NOMO-1 (cell line): Measurements from ENCODE around the gene PLEKHG3.
"Not testable (repeated sequence)": the region's sequence is repeated elsewhere in the genome, so short reads cannot be mapped to it uniquely, and the experiment has no call there.

Source experiments
- DNase-seq, 2 experiments: peaks; one replicate each; lab custom pipeline; 2025; ENCODE audit not compliant: unreplicated experiment in 2 of 2; lab: John Stamatoyannopoulos, UW

The PLEKHG3 gene

DNA sequence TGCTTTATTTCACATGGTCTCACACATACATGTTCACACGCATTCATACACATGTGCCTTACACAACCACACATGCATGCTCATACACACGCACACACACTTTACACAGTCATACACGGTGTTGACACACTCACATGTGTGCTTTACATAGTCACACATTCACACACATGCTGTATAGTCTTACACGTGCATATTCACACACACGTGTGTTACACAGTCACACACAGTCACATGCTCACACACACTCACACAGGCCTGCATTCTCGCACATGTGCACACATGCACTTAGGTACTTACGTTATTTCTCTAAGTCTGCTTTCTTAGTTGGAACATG is 18.0 kb upstream of the PLEKHG3 start:
- no peak for DNase-seq

DNA sequence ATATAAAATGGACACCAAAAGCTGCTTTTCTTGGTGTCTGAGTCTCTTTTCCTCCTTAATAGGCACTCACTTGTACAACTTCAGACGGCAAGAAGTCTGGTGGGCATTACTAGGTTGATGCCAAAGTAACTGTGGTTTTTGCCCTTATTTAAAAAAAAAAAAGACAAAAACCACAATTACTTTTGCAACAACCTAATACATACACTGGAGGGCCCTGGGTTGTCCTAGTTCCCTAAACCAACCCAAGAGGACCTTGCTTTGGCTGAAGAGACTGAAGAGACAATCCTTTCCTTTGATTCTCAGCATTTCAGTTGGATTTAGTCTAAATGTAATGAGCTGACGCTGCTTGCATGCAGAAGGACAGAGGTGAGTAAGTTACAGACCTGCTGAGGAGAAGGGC is 16.2 kb upstream of the PLEKHG3 start:
- DNase-seq, result peak; percentile 73 to 79

DNA sequence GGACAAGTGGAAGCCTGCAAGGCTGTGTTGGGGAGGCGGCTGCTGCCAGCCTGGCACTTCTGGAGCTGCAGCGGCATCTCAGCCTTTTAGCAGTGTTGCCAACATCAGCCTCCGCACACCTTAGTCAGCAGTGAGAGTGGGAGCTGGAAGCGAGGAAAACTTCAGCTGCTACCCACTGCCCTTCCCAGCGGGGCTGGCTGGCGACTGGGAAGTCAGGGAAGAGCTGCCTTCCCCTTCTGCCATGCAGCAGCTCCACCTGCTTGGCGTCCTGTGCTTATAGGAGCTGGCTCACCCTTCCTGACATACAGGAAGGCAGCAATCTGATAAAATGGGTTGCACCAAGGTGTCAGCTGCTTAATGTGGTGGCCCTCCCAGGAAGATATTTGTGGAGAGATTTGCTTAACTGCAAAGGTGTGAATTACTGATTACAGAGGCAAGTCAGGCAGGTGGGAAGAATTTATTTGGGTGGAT is 15.4 kb upstream of the PLEKHG3 start:
- DNase-seq, result no peak

DNA sequence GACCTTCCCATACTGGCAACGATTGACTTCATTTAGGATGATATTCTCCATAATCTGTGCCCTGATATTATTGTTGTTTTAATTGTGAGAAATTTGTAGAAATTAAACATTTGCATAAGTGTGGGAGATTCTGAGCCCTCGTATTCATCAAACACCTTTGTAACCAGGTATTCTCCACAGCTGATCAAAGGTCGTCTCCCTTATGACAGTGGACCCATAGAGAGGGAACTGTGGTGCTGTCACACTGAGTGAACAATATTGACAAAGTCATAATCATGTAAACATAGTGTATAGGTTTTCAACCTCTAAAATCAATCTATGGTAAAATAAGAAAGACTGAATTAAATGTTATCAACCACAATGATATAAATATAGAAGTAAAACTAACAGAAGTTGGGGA is 14.9 kb upstream of the PLEKHG3 start:
- DNase-seq, result no peak

DNA sequence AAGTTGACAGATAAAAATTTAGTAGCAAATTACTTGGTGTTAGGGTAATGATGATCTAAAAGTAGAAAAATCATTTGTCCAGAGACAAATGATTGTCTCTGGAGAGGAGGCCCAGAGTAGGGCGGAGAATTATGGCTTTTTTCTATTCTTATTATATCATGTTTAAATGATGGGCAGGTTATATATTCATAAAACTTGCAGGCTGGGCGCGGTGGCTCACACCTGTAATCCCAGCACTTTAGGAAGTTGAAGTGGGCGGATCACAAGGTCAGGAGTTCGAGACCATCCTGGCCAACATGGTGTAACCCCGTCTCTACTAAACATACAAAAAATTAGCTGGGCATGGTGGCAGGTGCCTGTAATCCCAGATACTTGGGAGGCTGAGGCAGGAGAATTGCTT is 13.6 kb upstream of the PLEKHG3 start:
- DNase-seq, result not testable (repeated sequence)

DNA sequence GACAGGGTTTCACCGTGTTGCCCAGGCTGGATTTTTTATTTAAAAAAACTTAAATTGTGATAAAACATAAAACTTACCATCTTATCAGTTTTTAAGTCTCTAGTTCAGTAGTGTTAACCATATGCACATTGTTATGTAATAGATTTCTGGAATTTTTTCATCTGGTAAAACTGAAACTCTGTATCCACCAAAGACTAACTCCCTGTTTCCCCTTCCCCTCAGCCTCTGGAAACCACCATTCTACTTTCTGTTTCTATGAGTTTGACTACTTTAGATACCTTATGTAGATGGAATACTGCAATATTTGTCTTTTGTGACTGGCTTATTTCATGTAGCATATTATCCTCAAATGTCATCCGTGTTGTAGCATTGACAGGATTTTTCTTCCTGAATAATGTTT is 12.8 kb upstream of the PLEKHG3 start:
- DNase-seq, result no peak

DNA sequence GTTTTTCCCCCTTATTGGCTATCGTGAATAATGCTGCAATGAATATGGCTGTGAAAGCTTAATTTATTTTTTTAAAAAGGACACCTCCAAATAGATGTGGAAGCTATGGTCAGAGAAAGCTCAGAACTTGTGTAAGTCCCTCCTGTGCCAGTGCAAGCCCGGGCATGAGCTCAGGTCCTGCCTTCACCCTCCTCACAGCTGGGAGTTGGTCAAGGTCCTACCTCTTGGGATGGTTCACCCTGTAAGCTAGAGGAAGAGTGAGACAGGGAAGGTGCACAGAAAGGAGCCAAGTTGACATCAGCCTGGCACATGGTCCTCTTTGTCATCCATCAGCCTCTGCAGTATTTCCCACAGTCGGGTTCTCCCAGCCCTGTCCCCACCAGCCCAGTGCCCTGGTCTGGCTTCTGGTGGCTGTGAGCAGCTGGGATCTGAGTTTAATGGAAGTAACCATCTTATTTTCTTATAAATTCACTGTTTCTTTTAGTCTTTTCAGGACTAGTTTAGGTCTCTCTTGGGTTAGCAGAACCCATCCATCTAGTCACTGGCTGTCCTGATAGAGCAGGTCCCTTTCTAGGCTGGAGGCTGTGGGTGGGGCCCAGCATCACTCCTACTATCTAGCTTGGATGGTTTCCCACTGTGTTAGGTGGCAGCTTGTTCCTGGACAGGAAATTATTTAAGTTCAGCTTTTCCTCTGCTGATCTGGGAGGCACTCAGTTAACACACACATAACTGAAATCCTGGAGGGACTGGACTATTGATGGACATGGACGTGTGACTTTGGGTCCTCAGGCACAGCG is 11.8 kb upstream of the PLEKHG3 start:
- no peak for DNase-seq

DNA sequence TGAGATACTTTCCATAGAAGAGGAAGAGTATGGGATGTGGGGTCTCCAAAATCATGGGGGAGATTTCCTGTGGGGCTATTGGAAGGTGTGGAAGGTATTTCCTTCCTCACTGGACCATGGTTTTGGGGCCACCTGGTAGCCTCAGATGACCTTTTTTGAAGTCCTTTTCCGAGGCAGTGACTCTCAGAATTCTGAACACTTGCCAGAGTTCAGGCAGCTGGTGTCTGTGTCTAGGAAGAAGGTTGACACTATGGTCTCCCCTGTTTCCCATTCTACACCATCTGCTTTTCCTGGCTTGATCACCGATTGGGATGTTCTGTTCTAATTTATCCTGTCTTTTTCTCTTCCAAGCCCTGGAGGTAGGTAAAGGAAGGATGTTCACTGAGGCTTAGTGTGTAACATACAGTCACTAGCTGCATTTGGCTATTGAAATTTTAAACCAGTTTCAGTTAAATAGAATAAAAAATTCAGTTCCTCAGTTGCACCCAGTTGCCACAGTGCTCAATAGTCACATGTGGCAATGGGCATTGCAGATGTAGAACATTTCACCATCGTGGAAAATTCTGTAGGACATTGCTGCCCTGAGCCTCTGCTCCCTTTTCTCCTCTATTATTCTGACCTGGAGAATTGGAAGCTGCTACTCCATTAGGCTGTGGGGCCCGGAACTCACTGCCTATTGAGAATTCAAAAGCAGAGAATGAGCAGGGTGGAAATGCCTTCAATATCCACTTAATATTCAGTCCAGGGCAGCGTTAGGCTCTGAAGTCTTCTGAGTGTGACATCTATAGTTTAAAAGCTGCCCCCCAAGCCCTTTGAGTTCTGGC is 11.0 kb upstream of the PLEKHG3 start:
- no peak for DNase-seq

DNA sequence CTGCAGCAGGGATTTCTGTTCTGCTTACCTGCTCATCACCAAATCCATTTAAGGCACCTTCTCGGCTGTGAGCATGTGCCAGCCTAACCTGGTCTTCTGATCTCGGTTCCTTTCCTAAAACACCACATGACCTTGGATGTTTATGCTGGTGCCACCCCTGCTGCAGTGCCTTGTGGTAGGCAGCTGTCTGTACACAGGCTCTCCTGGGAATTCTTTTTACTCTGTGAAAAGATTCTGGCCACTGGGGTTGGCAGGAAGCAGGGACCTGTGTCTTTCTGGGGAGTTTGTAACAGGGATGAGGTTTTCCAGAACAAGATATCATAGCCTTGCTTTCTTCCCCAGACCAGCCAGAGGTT is 10.4 kb upstream of the PLEKHG3 start:
- no peak for DNase-seq

DNA sequence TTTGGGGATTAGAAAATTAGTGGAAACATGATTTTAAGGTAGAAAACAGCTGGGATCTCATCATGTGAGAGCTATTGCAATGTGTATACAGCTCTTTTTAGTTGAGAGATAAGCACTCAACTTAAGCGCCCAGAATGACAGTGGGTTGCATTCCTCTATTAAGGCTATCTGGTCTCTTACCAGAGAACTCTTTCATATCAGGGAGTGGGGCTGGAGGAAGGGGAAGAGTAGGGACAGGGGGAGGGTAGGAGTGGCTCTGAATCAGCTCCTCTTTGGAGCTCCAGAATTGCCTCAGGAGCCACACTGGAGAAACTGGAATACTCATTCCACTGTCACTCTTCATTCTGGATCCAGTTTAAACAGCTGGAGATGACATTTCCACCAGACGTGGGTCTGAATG is 9.2 kb upstream of the PLEKHG3 start:
- DNase-seq, result no peak

DNA sequence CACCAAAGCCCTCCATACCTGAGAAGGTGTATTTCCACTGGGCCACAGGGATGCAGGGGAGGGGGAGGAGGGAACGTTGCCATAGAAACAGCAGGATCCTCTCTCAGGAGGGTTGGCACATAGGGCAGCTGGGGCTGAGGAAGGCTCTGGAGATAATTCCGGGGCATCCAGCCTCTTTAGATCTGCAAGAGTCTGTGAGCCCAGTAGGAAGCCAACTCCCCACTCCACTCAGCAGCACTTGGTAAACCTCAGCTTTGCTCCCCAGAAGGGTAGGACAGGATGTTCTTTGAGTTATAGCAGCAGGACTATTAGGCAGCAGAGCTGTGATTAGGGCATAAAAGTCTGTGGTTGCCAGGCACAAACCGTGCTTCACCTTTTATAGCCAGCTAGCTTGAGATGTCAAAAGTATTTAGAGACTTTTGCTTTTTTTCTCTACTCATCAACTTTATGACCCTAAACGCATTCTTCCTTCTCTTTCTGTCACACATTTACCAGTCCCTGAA is 7.8 kb upstream of the PLEKHG3 start:
- no peak for DNase-seq

DNA sequence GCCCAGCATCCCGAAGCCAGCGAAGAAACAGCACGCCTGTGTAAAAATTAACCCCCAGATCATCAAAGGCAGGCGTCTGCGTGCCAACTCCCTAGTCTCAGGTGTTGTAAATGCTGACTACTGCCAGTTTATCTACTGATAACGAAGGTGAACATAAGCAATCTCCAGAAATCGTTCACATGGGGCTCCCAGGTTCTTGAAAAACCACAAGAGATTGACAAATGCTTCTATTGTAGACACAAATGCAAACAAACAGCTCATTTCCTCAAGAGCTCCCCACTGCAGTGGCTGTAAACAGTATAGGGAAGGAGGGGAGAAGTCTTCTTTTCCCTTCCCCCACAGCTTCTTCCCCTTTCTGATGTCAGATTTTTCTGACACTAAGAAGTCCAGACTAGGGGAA is 5.3 kb upstream of the PLEKHG3 start:
- DNase-seq, result peak; percentile 64 to 93

DNA sequence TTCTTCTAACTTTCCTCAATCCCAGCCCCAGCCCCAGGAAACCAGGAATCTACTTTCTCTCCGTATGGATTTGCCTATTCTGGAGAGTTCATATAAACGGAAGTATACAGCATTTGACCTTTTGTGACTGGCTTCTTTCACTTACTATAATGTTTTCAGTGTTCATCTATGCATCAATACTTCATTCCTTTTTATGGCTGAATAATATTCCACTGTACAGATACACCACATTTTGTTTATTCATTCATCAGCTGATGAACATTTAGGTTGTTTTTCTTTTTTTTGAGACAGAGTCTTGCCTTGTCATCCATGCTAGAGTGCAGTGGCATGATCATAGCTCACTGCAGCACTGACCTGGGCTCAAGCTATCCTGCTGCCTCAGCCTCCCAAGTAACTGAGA is 3.9 kb upstream of the PLEKHG3 start:
- no peak for DNase-seq

DNA sequence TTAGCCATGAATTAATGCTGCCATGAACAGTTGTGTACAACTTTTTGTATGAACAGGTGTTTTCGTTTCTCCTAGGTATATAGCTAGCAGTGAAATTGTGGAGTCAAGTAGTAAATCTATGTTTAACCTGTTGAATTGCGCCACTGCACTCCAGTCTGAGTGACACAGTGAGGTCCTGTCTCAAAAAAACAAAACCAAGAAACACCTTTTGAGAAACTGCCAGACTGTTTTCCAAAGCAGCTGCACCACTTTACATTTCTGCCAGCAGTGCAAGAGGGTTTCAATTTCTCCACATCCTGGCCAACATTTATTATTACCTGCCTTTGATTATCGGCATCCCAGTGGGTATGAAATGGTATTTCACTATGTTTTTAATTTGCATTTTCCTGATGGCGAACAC is 3.3 kb upstream of the PLEKHG3 start:
- DNase-seq, result no peak

DNA sequence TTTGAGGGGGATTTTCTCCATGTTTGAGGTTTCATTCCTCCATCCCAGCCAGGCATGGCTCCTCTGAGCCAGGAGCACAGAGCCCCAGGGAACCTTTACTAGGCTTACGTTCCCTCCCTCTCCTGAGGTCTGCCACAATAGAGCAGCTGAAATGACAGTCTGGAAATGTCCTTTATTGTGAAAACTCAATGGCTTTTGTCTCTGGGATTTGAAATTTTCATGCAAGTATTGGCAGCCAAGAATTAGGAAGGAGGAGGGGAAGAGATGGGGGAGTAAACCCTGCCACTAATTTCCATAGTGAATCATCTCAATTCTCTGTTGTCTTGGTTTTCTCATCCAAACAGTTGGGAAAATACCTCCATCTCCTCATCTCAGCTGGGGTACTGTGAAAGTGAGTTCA is 2.6 kb upstream of the PLEKHG3 start:
- no peak for DNase-seq

DNA sequence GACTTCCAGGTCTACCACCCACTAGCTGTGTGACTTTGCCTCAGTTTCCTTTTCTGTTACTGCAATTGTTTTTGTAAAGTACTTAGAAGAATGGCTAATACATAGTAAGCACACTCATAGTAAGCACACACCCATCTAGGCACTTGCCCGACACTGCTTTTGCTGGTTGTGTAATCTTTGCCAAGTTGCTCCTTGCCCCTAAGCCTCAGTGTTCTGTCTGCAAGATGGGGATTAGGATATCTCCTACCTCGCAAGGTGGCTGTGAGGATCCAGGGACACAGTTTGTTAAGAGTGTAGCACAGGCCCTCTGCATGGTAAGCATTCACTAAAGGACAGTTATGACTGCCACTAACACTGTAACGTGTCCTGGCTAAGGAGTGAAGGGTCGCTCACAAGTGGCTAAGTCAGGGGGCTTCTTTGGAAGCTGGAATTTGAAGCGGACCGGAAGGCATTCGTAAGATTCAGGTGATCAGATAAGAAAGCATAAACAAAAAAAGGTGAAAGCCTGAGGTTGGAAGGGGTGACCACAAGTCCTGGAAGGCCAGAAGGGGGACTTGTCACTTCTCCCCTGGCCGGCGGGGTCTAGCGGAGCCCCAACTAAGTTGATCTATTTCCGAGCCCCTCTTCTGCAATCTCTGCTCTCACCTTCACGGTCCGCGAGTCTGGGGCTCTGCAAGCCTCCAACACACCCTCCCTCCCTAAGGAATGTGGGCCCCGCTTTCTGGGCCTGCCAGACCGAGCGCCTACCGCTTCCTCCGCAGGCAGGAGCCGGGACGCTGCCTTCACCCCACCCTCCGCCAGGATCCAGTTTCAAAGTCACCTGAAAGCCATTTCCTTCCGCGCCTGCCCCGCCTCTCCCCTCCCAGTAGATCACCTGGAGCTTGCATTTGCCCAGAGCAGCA is 1.5 kb upstream of the PLEKHG3 start:
- no peak for DNase-seq

DNA sequence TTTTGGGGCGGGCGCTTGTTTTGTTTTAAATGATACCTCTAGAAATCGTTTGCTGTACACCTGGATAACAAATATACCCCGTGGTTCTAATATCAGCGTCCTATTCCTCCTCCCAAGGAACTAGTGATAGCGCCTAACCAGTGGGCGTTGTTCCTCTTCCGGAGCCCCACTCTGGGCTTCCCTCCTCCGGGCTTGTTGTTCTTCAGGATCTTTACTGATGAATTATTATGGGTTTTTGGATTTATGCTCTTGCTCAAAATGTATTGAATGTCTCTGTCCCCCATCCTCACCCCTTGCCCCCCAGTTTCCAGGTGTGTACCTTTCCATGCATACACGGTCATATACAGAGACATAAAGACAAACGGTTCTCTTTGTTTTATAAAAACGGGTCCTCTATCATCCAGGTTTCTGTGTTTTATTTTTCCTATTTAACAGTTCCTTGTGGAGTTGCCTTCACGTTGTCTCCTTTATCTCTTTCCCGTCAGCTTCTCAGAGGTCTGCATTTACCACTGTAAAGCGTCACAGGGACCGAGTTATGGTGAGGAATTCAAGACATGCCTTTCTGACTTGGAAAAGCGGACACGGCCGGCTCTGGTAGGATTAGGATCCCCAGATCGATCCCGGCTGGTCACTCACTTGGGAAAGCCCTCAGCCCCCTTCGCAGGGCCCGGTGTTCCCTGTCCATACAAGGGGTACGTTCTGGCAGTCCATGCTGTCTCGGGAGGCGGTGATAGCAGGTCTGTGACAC is 655 bp upstream of the PLEKHG3 start:
- DNase-seq, result no peak

DNA sequence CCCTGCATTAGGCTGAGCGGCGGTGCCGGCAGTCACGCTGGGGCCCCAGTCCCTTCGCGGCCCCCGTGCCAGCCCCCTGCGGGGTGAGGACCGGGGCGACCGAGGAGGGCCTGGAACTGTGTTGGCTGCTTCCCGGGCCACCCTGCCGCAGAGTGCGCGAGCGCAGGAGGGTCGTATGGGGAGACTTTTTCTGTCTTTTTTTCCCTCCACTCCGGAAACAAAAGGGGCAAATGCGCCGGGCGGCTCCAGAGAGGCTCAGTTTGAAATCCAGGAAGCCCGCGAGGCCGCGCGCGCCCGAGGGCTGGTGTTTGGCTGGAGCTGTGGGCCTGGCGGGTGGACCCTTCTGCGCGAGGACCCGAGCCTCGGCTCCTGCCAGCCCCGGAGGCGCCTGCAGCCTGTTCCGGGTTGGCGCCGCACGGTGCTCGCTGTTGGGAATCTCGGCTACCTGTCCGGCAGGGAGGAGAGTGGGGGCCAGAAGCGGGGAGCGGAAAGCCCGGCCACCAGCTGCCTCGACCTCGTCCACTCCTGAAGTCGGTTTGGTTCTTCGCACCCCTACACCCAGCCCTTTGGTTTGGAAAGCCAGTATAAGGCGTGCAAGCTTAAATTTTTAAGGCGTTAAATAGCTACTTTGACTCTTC is 638 bp downstream of the PLEKHG3 start:
- DNase-seq, result peak; percentile 43 to 45

DNA sequence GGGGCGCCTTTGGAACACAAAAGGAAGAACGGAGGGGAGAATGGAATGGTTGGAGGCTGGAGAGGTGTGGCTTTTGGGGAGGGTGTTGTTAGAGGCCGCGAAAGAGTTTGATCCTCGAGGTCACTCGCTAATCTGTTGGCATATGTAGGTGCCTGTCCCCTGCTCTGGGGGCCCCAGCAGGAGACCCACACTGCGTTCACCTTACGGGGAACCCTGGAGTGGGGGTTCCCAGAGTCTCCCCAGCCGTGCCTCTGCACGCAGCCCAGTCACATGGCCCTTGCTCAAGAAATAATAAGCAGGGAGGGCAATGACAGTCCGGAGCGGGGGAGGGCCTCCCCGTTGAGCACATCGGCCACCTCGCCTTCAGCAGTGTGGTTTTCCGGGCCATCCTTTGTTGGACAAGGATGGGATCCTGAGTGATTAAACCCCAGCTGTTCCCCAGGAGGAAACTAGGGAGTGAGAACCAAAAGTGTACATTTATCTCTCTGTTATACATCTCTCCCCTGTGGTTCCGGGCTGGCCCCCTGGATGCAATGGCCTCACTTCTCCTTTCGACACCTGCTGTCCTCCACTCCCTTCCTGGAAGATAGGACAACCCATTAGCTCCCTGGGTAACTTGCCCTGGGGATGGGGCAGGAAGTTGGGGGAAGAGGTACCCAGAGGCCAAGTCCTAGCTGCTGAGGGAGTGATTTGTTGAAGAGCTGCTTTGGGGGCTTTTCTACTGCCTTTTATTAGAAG is 1.3 kb downstream of the PLEKHG3 start:
- peak; percentile 43 to 56 for DNase-seq
